Activated CD4-positive, alpha-beta T cell treated with anti-CD3 and anti-CD28 coated beads, Interleukin-2, amount 10 ng/mL, durations not matched to agents 7 days and 5 days (primary cell): ENCODE results near the gene UBQLN1. TPM values are rescaled to one million over a fixed set of nuclear protein-coding genes. Genes with fewer than 3 reads are reported as not detected.
A peak's percentile ranks its signal among the peaks of the same experiment; 100 is the strongest.

Source experiments
- CTCF ChIA-PET: fragments of 350-600 bp; sonication (Branson Sonifier 250); formaldehyde crosslinking; loops from one replicate; lab custom pipeline; 2021; ENCODE audit warnings: antibody characterized with exemption; lab: Charles Lee
- POLR2A ChIA-PET: fragments of 350-600 bp; sonication (Branson Sonifier 250); formaldehyde crosslinking; loops from one replicate; lab custom pipeline; 2021; ENCODE audit warnings: antibody characterized with exemption; lab: Charles Lee
- DNase-seq: peaks from one replicate; pipeline ENCODE4 v3.0.0-alpha.2; 2020
- H3K27ac Mint-ChIP-seq: one replicate; pipeline ENCODE4 v1.8.0; 2021; ENCODE audit warnings: mild to moderate bottlenecking, moderate library complexity, mixed read lengths
- H3K27me3 Mint-ChIP-seq: one replicate; pipeline ENCODE4 v1.8.0; 2021; ENCODE audit warnings: mixed read lengths
- H3K36me3 Mint-ChIP-seq: one replicate; pipeline ENCODE4 v1.8.0; 2021; ENCODE audit warnings: low read depth, mixed read lengths
- H3K4me1 Mint-ChIP-seq: one replicate; pipeline ENCODE4 v1.8.0; 2021; ENCODE audit warnings: mixed read lengths
- H3K4me3 Mint-ChIP-seq: one replicate; pipeline ENCODE4 v1.8.0; 2021; ENCODE audit warnings: mild to moderate bottlenecking, moderate library complexity, mixed read lengths
- H3K9me3 Mint-ChIP-seq: one replicate; pipeline ENCODE4 v1.8.0; 2021; ENCODE audit warnings: mixed read lengths
- total RNA-seq, 2 experiments: library from RNA; stranded (reverse); gene quantifications; one replicate each; pipeline ENCODE4 v1.2.3, GENCODE V29; 2021

UBQLN1 gene
- total RNA-seq, 2 experiments from 2014 or later, result 95.7 to 110 TPM

DNA sequence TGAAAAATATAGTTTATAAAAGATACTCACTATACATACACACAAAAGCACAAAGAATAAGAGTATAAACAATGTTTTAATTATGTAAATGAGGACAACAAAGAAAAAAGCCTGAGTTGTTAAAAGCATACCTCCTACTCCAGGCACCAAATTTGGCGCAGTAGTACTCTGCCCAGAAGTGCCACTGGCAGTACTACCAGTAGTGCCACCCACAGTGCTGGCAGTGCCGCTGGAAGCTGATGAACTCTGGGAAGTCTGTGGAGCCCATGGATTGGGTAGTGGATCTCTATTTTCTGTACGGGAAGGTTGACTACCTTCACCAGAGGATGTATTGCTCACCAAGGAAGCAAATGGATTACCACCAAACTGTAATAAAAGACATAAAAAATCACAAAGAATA is 30.2 kb downstream of the UBQLN1 start:
- CTCF ChIA-PET, result interaction anchor here (0.6 to 1.6 kb wide), 2 partner anchors 19 to 22 kb away, joined by 3 to 8 read pairs; no protein-coding TSS in a partner anchor
- Mint-ChIP-seq H3K27ac (no peak overlapping the region), H3K4me1 (peaks cover 13% of the 10 kb centered on the region), H3K4me3 (no peak overlapping the region), H3K9me3 (no peaks in the 10 kb centered on the region), H3K27me3 (no peaks in the 10 kb centered on the region), H3K36me3 (peaks cover 45% of the 10 kb centered on the region)
- DNase-seq, result no peak
- POLR2A ChIA-PET, result no interaction called here

- ChIA-PET CTCF (no interaction called here), POLR2A (no interaction called here)
- Mint-ChIP-seq H3K9me3 (no peaks in the 10 kb centered on the region), H3K27ac (peak overlapping the region; percentile 13), H3K27me3 (no peaks in the 10 kb centered on the region), H3K36me3 (peaks cover 50% of the 10 kb centered on the region), H3K4me3 (no peak overlapping the region), H3K4me1 (peaks cover 9% of the 10 kb centered on the region)
- no peak for DNase-seq
These were observed 32.3 kb downstream of the UBQLN1 start for GRCh38 chr9:83675466-83675865.

DNA sequence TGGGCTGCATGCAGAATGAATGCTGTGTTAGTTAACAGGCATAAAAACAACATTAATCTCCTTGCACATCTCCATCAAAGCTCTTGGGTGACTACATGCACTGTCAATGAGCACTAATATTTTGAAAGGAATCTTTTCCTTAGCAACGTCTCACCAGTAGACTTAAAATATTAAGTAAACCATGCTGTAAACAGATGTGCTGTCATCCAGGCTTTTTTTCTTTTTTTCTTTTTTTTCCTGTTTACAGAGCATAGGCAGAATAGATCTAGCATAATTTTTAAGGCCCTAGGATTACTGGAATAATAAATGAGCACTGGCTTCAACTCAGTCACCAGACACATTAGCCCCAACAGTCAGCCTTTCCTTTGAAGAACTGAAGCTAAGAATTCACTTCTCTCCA is 36.3 kb downstream of the UBQLN1 start:
- no peak overlapping the region for H3K4me3 Mint-ChIP-seq

DNA sequence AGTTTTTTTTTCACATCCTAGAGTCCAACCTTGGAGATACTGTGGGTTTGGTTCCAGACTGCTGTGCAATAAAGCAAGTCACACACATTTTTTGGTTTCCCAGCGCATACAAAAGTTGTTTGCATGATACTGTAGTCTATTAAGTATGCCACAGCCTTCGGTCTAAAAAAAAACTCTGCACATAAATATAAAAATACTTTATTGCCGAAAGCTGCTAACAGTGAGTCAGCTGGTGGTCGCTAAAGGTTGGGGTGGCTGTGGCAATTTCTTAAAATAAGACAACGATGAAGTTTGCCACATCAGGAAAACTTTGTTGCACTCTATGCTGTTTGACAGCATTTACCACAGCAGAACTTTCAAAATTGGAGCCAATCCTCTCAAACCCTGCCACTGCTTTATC is 37.4 kb downstream of the UBQLN1 start:
- peaks cover 56% of the 10 kb centered on the region for H3K36me3 Mint-ChIP-seq
- ChIA-PET POLR2A (no interaction called here), CTCF (no interaction called here)
- DNase-seq, result no peak
- no peaks in the 10 kb centered on the region for H3K9me3 Mint-ChIP-seq
- no peak overlapping the region for H3K27ac Mint-ChIP-seq
- H3K4me3 Mint-ChIP-seq, result no peak overlapping the region
- no peaks in the 10 kb centered on the region for H3K27me3 Mint-ChIP-seq
- H3K4me1 Mint-ChIP-seq, result peaks cover 13% of the 10 kb centered on the region

More for the DNA sequence above, 36.3 kb downstream of the UBQLN1 start:
- Mint-ChIP-seq H3K36me3 (peaks cover 46% of the 10 kb centered on the region), H3K27ac (no peak overlapping the region), H3K9me3 (no peaks in the 10 kb centered on the region), H3K27me3 (no peaks in the 10 kb centered on the region), H3K4me1 (peaks cover 3% of the 10 kb centered on the region)
- DNase-seq, result no peak
- ChIA-PET POLR2A (no interaction called here), CTCF (interaction anchor here (0.8 to 1.5 kb wide), 2 partner anchors 7 to 46 kb away, joined by 3 read pairs; no protein-coding TSS in a partner anchor)

- Mint-ChIP-seq H3K4me1 (peaks cover 16% of the 10 kb centered on the region), H3K27ac (no peak overlapping the region), H3K27me3 (no peaks in the 10 kb centered on the region), H3K9me3 (no peaks in the 10 kb centered on the region), H3K36me3 (peaks cover 54% of the 10 kb centered on the region), H3K4me3 (no peak overlapping the region)
- CTCF ChIA-PET, result no interaction called here
- POLR2A ChIA-PET, result no interaction called here
- no peak for DNase-seq
These were observed 38.7 kb downstream of the UBQLN1 start for GRCh38 chr9:83669067-83669466.

- Mint-ChIP-seq H3K4me3 (no peak overlapping the region), H3K4me1 (peaks cover 16% of the 10 kb centered on the region), H3K36me3 (peaks cover 52% of the 10 kb centered on the region), H3K9me3 (no peaks in the 10 kb centered on the region), H3K27me3 (no peaks in the 10 kb centered on the region), H3K27ac (no peak overlapping the region)
- no peak for DNase-seq
- CTCF ChIA-PET, result interaction anchor here (0.6 kb wide), 1 partner anchor 15 kb away, joined by 3 read pairs; no protein-coding TSS in a partner anchor
- POLR2A ChIA-PET, result no interaction called here
These were observed 42.1 kb downstream of the UBQLN1 start for GRCh38 chr9:83665580-83666200.

- ChIA-PET CTCF (interaction anchor here (1.5 kb wide), 1 partner anchor 14 kb away, joined by 4 read pairs; no protein-coding TSS in a partner anchor), POLR2A (no interaction called here)
- no peak for DNase-seq
- H3K27me3 Mint-ChIP-seq, result no peaks in the 10 kb centered on the region
- H3K36me3 Mint-ChIP-seq, result peaks cover 56% of the 10 kb centered on the region
- H3K27ac Mint-ChIP-seq, result no peak overlapping the region
- H3K4me1 Mint-ChIP-seq, result peaks cover 16% of the 10 kb centered on the region
- no peaks in the 10 kb centered on the region for H3K9me3 Mint-ChIP-seq
- H3K4me3 Mint-ChIP-seq, result no peak overlapping the region
These were observed 44.8 kb downstream of the UBQLN1 start for GRCh38 chr9:83662933-83663332.

DNA sequence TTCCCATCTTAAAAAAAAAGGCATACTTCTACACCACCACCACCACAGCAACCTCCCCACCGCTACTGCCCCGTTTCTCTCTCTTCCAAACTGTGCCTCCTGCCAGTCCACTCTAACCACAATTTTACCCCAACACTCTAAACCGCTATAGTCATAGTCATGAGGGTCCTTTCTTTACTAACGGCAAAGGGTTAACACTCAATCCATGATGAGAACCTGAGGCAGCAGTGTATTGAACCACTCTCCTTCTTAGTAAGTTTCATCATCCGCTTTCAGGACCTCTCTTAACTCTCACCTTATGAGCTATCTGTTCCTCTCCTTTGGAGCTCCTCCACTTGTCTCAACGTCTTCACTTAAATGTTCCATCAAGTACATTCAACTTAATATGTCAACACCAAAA is 50.8 kb downstream of the UBQLN1 start:
- H3K4me1 Mint-ChIP-seq, result peaks cover 5% of the 10 kb centered on the region
- no peaks in the 10 kb centered on the region for H3K27me3 Mint-ChIP-seq
- no peak overlapping the region for H3K27ac Mint-ChIP-seq
- no peak for DNase-seq
- H3K4me3 Mint-ChIP-seq, result no peak overlapping the region
- ChIA-PET POLR2A (no interaction called here), CTCF (interaction anchor here (0.8 kb wide), 1 partner anchor 12 kb away, joined by 4 read pairs; no protein-coding TSS in a partner anchor)
- peaks cover 47% of the 10 kb centered on the region for H3K36me3 Mint-ChIP-seq
- H3K9me3 Mint-ChIP-seq, result no peaks in the 10 kb centered on the region

GRCh38 chr9:83656032-83656680 is 51.6 kb downstream of the UBQLN1 start:
- no peak overlapping the region for H3K4me3 Mint-ChIP-seq

DNA sequence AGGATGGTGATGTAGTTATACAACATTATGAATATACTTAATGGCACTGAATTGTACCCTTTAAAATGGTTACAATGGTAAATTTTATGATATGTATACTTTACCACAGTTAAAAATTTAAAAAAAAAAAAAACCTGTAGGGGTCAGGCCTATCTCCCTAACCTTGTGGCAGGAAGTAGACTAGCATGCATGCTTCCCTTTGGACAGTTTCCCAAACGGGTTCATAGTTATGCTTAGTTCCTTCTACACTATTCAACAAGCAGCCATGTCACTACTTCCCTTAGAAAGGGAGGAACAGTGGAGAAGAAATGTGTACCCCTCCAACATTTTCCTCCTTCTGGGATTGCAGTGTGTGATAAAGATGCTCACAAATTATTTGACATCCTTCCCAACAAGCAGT is 52.3 kb downstream of the UBQLN1 start:
- no peaks in the 10 kb centered on the region for H3K27me3 Mint-ChIP-seq
- H3K4me3 Mint-ChIP-seq, result no peak overlapping the region
- H3K4me1 Mint-ChIP-seq, result peaks cover 5% of the 10 kb centered on the region
- H3K9me3 Mint-ChIP-seq, result no peaks in the 10 kb centered on the region
- CTCF ChIA-PET, result no interaction called here
- peaks cover 46% of the 10 kb centered on the region for H3K36me3 Mint-ChIP-seq
- POLR2A ChIA-PET, result no interaction called here
- DNase-seq, result no peak
- no peak overlapping the region for H3K27ac Mint-ChIP-seq

More at GRCh38 chr9:83656032-83656680, 51.6 kb downstream of the UBQLN1 start:
- POLR2A ChIA-PET, result no interaction called here
- no peak overlapping the region for H3K27ac Mint-ChIP-seq
- no peaks in the 10 kb centered on the region for H3K27me3 Mint-ChIP-seq
- H3K36me3 Mint-ChIP-seq, result peaks cover 50% of the 10 kb centered on the region
- CTCF ChIA-PET, result interaction anchor here (0.8 kb wide), 1 partner anchor 12 kb away, joined by 4 read pairs; no protein-coding TSS in a partner anchor
- no peak for DNase-seq
- H3K4me1 Mint-ChIP-seq, result peaks cover 5% of the 10 kb centered on the region
- H3K9me3 Mint-ChIP-seq, result no peaks in the 10 kb centered on the region

DNA sequence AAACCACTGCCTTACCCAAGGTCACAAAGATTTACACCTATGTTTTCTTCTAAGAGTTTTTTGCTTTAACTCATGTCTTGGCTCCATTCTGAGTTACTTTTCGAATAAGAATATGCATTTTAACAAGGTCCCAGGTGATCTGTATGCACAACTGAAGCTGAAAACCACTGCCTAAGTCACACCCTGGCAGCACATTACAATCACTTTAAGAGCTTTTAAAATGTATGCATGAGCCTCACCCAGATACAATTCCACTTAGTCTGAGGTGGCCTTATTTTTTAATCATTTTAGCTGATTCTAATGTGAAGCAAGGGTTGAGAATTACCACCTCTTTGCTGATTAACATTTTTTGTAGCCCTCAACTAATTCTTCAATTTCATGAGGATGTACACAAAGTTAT is 55.3 kb downstream of the UBQLN1 start:
- POLR2A ChIA-PET, result no interaction called here
- no peak overlapping the region for H3K4me3 Mint-ChIP-seq
- no peak overlapping the region for H3K27ac Mint-ChIP-seq
- H3K9me3 Mint-ChIP-seq, result no peaks in the 10 kb centered on the region
- DNase-seq, result no peak
- H3K27me3 Mint-ChIP-seq, result no peaks in the 10 kb centered on the region
- H3K4me1 Mint-ChIP-seq, result peaks cover 5% of the 10 kb centered on the region
- peaks cover 39% of the 10 kb centered on the region for H3K36me3 Mint-ChIP-seq
- CTCF ChIA-PET, result no interaction called here

DNA sequence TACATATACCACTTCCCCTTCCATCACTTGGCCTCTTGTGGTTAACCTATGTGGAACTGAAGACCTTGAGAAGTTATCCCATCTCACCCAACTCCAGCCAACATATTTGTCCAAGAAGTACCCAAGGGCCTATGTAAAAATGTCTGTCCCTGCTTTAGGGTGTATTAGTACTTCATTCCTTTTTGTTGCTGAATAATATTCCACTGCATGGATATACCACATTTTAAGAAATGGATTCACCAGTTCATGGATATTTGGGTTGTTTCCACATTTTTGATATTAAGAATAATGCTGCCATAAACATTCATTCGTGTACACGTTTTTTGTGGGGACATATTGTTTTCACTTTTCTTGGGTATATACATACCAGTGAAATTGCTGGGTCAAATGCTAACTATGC is 56.2 kb downstream of the UBQLN1 start:
- Mint-ChIP-seq H3K27me3 (no peaks in the 10 kb centered on the region), H3K9me3 (no peaks in the 10 kb centered on the region), H3K27ac (no peak overlapping the region), H3K36me3 (peaks cover 39% of the 10 kb centered on the region), H3K4me1 (peaks cover 5% of the 10 kb centered on the region), H3K4me3 (no peak overlapping the region)
- no peak for DNase-seq
- CTCF ChIA-PET, result interaction anchor here (0.6 kb wide), 1 partner anchor 14 kb away, joined by 3 read pairs; no protein-coding TSS in a partner anchor
- POLR2A ChIA-PET, result no interaction called here

DNA sequence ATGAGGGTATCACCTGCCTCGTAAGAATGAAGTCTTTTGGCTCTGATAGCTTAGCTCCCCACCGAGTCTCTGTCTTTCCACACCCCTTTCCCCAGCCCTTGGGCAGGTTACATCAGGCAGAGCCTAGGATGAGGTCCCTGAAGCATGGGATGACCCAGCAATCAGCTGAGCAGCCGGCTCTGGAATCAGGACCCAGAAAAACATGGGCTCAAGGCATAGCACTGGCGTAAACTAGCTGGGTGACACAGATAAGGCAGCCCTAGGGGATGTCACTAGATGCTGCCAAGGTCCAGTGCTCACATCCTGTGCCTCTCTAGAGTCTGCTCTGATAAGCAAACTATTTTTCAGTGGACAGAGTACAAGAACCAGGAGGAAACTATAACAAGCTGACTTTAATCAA is 58.2 kb downstream of the UBQLN1 start:
- H3K4me3 Mint-ChIP-seq, result no peak overlapping the region
- DNase-seq, result no peak
- H3K4me1 Mint-ChIP-seq, result peaks cover 5% of the 10 kb centered on the region
- H3K9me3 Mint-ChIP-seq, result no peaks in the 10 kb centered on the region
- POLR2A ChIA-PET, result no interaction called here
- no peaks in the 10 kb centered on the region for H3K27me3 Mint-ChIP-seq
- no peak overlapping the region for H3K27ac Mint-ChIP-seq
- CTCF ChIA-PET, result interaction anchor here (0.7 to 2.6 kb wide), 7 partner anchors 11 to 372 kb away, joined by 3 to 11 read pairs (median 4); partner anchors contain the start of gene KIF27
- H3K36me3 Mint-ChIP-seq, result peaks cover 24% of the 10 kb centered on the region
